MM.1S (cell line): ENCODE data around the gene ZNF124.

Source experiments
- EZH2 ChIP-seq: fragments of 300-600 bp; sonication (generic); optimal IDR thresholded peaks from 2 replicates; pipeline ENCODE3; 2017; ENCODE audit warnings: low read depth, mild to moderate bottlenecking, antibody characterized with exemption, low read length, mixed read lengths
- EZH2phosphoT487 ChIP-seq: fragments of 300-600 bp; sonication (generic); IDR thresholded peaks from 2 replicates; pipeline ENCODE4 v1.6.1; 2018; ENCODE audit warnings: antibody characterized with exemption, low read length
- TF ChIP-seq, protein P1 (sequence below): fragments of 300-600 bp; sonication (generic); IDR thresholded peaks from 2 replicates; pipeline ENCODE4 v1.5.1; 2016; ENCODE audit warnings: antibody characterized with exemption, low read length, mixed read lengths

DNA sequence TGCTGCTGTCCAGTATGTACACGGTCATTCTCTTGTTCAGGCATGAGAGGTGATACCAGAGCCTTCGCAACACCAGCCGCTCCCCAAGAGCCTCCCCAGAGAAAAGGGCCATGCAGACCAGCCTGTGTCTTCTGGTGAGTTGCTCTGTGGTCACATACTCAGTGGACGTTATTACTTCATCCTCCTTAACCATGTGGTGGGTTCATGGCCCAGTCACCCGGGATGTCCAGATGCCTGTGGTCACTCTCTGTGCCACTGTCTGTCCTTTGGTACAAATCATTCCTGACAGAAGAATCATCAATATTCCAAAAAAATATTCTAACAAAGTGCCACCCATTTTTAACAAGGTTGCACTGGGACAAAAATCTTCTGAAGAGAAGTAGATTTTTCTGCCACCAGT, 8.8 kb upstream of the ZNF124 start:
- TF ChIP-seq EZH2phosphoT487: no peak
- TF ChIP-seq, protein P1, sequence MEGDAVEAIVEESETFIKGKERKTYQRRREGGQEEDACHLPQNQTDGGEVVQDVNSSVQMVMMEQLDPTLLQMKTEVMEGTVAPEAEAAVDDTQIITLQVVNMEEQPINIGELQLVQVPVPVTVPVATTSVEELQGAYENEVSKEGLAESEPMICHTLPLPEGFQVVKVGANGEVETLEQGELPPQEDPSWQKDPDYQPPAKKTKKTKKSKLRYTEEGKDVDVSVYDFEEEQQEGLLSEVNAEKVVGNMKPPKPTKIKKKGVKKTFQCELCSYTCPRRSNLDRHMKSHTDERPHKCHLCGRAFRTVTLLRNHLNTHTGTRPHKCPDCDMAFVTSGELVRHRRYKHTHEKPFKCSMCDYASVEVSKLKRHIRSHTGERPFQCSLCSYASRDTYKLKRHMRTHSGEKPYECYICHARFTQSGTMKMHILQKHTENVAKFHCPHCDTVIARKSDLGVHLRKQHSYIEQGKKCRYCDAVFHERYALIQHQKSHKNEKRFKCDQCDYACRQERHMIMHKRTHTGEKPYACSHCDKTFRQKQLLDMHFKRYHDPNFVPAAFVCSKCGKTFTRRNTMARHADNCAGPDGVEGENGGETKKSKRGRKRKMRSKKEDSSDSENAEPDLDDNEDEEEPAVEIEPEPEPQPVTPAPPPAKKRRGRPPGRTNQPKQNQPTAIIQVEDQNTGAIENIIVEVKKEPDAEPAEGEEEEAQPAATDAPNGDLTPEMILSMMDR: no peak
- no peak for TF ChIP-seq EZH2
